ES-I3 (cell line): ENCODE data around the gene DUOXA2.

Experiments used
- H3K36me3 ChIP-seq: 2 replicates; pipeline ENCODE4 v1.6.1; 2013; ENCODE audit warnings: mild to moderate bottlenecking, low read length, control low read depth, moderate library complexity; ENCODE audit not compliant: insufficient read depth
- H3K4me1 ChIP-seq: 2 replicates; pipeline ENCODE4 v1.6.1; 2013; ENCODE audit warnings: mild to moderate bottlenecking, control low read depth, low read length; ENCODE audit not compliant: insufficient read depth
- H3K9ac ChIP-seq: 2 replicates; pipeline ENCODE4 v1.6.1; 2013; ENCODE audit warnings: low read depth, mild to moderate bottlenecking, low read length, moderate library complexity
- H3K9me3 ChIP-seq: 2 replicates; pipeline ENCODE4 v1.6.1; 2013; ENCODE audit warnings: mild to moderate bottlenecking, low read length, moderate library complexity; ENCODE audit not compliant: control insufficient read depth, insufficient read depth

DUOXA2 gene

GRCh38 chr15:45118131-45118588 lies 4.0 kb downstream of the DUOXA2 start:
- Histone ChIP-seq H3K4me1 (peaks cover 10% of the 10 kb centered on the region), H3K36me3 (no peaks in the 10 kb centered on the region), H3K9me3 (no peaks in the 10 kb centered on the region), H3K9ac (peak overlapping the region; percentile 34; the same call in 1 of the 2 replicates)

- no peaks in the 10 kb centered on the region for H3K36me3 ChIP-seq
- no peak overlapping the region for H3K9ac ChIP-seq
- H3K4me1 ChIP-seq, result peaks cover 10% of the 10 kb centered on the region
- H3K9me3 ChIP-seq, result no peaks in the 10 kb centered on the region
Measured at GRCh38 chr15:45118996-45119395, 4.9 kb downstream of the DUOXA2 start.

GRCh38 chr15:45120081-45120972 lies 6.2 kb downstream of the DUOXA2 start:
- Histone ChIP-seq H3K9ac (no peak overlapping the region), H3K9me3 (no peaks in the 10 kb centered on the region), H3K4me1 (no peaks in the 10 kb centered on the region; the same call in 1 of the 2 replicates), H3K36me3 (no peaks in the 10 kb centered on the region)

- H3K9ac ChIP-seq, result no peak overlapping the region
- no peaks in the 10 kb centered on the region for H3K9me3 ChIP-seq
- H3K4me1 ChIP-seq, result no peaks in the 10 kb centered on the region
- H3K36me3 ChIP-seq, result no peaks in the 10 kb centered on the region
Measured at GRCh38 chr15:45121020-45121419, 6.9 kb downstream of the DUOXA2 start.

GRCh38 chr15:45121706-45122417 lies 7.7 kb downstream of the DUOXA2 start:
- Histone ChIP-seq H3K36me3 (no peaks in the 10 kb centered on the region), H3K4me1 (no peaks in the 10 kb centered on the region), H3K9me3 (no peaks in the 10 kb centered on the region), H3K9ac (no peak overlapping the region)

- Histone ChIP-seq H3K9ac (no peak overlapping the region), H3K36me3 (no peaks in the 10 kb centered on the region), H3K9me3 (no peaks in the 10 kb centered on the region), H3K4me1 (no peaks in the 10 kb centered on the region)
Measured at GRCh38 chr15:45122719-45123118, 8.6 kb downstream of the DUOXA2 start.

- Histone ChIP-seq H3K36me3 (no peaks in the 10 kb centered on the region), H3K9ac (no peak overlapping the region), H3K4me1 (no peaks in the 10 kb centered on the region), H3K9me3 (no peaks in the 10 kb centered on the region)
Measured at GRCh38 chr15:45123397-45123796, 9.3 kb downstream of the DUOXA2 start.

GRCh38 chr15:45126535-45127158 lies 12.5 kb downstream of the DUOXA2 start:
- H3K9ac ChIP-seq, result no peak overlapping the region
- H3K9me3 ChIP-seq, result no peaks in the 10 kb centered on the region
- no peaks in the 10 kb centered on the region for H3K36me3 ChIP-seq
- no peaks in the 10 kb centered on the region for H3K4me1 ChIP-seq

- no peaks in the 10 kb centered on the region for H3K36me3 ChIP-seq
- no peaks in the 10 kb centered on the region for H3K9me3 ChIP-seq
- no peaks in the 10 kb centered on the region for H3K4me1 ChIP-seq
- H3K9ac ChIP-seq, result peak overlapping the region; percentile 57
Measured at GRCh38 chr15:45128971-45129639, 15.0 kb downstream of the DUOXA2 start.

- Histone ChIP-seq H3K4me1 (no peaks in the 10 kb centered on the region), H3K9me3 (no peaks in the 10 kb centered on the region), H3K9ac (peak within 1 kb of the TSS; percentile 57), H3K36me3 (no peaks in the 10 kb centered on the region)
Measured at GRCh38 chr15:45129651-45130129, 15.6 kb downstream of the DUOXA2 start, which contains the start of the genes DUOX1 and DUOXA1. Gene DUOX1, plus strand, starts transcription at chr15:45129994. Its CDS starts 1,973 bp downstream, at chr15:45131967. Gene DUOXA1, minus strand, starts transcription at chr15:45129879. Its CDS starts 6,865 bp downstream, at chr15:45123014.

- Histone ChIP-seq H3K36me3 (no peaks in the 10 kb centered on the region), H3K4me1 (no peaks in the 10 kb centered on the region), H3K9me3 (no peaks in the 10 kb centered on the region), H3K9ac (peak overlapping the region; percentile 57; the same call in 1 of the 2 replicates)
Measured at GRCh38 chr15:45130291-45131000, 16.3 kb downstream of the DUOXA2 start.

GRCh38 chr15:45131510-45131909 lies 17.4 kb downstream of the DUOXA2 start:
- no peaks in the 10 kb centered on the region for H3K4me1 ChIP-seq

GRCh38 chr15:45132844-45133560 lies 18.9 kb downstream of the DUOXA2 start:
- no peaks in the 10 kb centered on the region for H3K9me3 ChIP-seq
- no peaks in the 10 kb centered on the region for H3K36me3 ChIP-seq
- no peaks in the 10 kb centered on the region for H3K4me1 ChIP-seq
- no peak overlapping the region for H3K9ac ChIP-seq

More at GRCh38 chr15:45131510-45131909, 17.4 kb downstream of the DUOXA2 start:
- H3K36me3 ChIP-seq, result no peaks in the 10 kb centered on the region
- no peak overlapping the region for H3K9ac ChIP-seq
- H3K9me3 ChIP-seq, result no peaks in the 10 kb centered on the region
